HFFc6 (cell line): ENCODE results near the gene CAMKK1. TPM values are rescaled to one million over a fixed set of nuclear protein-coding genes. Genes with fewer than 3 reads are reported as not detected.

Experiments used
- DNase-seq: peaks from one replicate; pipeline ENCODE4 v3.0.0-alpha.2; 2018
- H3K27ac Mint-ChIP-seq: 2 replicates; pipeline ENCODE4 v1.8.0; 2020; ENCODE audit warnings: mild to moderate bottlenecking, mixed read lengths
- H3K27me3 Mint-ChIP-seq: 2 replicates; pipeline ENCODE4 v1.8.0; 2021; ENCODE audit warnings: mild to moderate bottlenecking, moderate library complexity, mixed read lengths; ENCODE audit not compliant: insufficient read depth
- H3K36me3 Mint-ChIP-seq: 2 replicates; pipeline ENCODE4 v1.8.0; 2021; ENCODE audit warnings: low read depth, mixed read lengths
- H3K4me1 Mint-ChIP-seq: 2 replicates; pipeline ENCODE4 v1.8.0; 2020; ENCODE audit warnings: low read depth, mixed read lengths
- H3K4me3 Mint-ChIP-seq: 2 replicates; pipeline ENCODE4 v1.8.0; 2020; ENCODE audit warnings: mild to moderate bottlenecking, moderate library complexity, mixed read lengths
- H3K9me3 Mint-ChIP-seq: 2 replicates; pipeline ENCODE4 v1.8.0; 2020; ENCODE audit warnings: mild to moderate bottlenecking, mixed read lengths
- total RNA-seq, 6 experiments: library from RNA; stranded (reverse); fragmentation: NEBNext Ultra II Directional; extraction: Animal tissue kit (Norgen Biotek cat#: 25700); gene quantifications; 2 replicates in 1 of 6; 3 replicates in 5 of 6; pipeline ENCODE4 v1.2.3, GENCODE V29; 2021
- TF ChIP-seq, protein P1 (sequence below): fragments of 200-600 bp; sonication (generic); IDR thresholded peaks from 2 replicates; pipeline ENCODE4 v1.5.0; 2021; ENCODE audit warnings: antibody characterized with exemption, mild to moderate bottlenecking

Gene CAMKK1
- total RNA-seq, 6 experiments from 2014 or later = 5.4 to 6.9 (median 6.0) TPM

DNA sequence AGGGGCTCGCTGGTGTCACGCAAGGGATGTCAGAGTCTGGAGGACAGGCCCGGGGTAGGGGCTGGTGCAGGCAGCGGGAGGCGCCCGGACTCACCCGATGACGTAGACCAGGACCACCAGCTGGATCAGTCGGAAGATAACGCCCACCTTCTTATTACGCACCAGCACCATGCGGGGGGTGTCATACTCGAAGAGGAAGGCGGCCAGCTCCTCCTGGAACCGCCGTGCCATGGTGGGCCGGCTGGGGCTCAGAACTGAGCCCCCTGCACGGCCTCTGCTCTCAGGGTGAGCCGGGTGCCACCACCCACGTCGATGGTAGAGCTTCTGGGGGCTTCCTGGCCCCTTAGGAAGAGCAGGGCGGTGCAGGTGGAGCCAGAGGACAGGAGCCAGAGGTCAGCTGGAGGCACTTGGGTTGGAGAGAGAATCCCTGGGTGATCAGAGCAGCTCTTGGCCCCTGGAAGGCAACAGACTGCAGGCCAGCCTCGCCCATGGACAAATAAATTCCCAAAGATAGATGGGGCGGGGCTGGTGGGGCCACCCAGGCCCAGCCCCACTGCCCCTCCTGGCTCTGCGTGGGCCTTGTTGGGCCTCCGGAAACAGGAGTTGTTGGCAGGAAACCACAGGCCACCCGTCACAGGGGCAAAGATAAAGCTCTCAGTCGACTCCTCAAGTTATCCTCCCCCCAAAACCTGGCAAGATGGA is 23.3 kb upstream of the CAMKK1 start, which contains the start of gene P2RX1:
Gene P2RX1 (minus strand): TSS at position 471 of the 702 bp plus-strand sequence. CDS start 240 bp downstream, at position 231.
- no peaks in the 10 kb centered on the region for H3K9me3 Mint-ChIP-seq
- no peak within 1 kb of the TSS for H3K27ac Mint-ChIP-seq
- peaks cover 7% of the 10 kb centered on the region for H3K27me3 Mint-ChIP-seq
- no peak within 1 kb of the TSS for H3K4me3 Mint-ChIP-seq
- no peaks in the 10 kb centered on the region for H3K36me3 Mint-ChIP-seq
- TF ChIP-seq, protein P1, sequence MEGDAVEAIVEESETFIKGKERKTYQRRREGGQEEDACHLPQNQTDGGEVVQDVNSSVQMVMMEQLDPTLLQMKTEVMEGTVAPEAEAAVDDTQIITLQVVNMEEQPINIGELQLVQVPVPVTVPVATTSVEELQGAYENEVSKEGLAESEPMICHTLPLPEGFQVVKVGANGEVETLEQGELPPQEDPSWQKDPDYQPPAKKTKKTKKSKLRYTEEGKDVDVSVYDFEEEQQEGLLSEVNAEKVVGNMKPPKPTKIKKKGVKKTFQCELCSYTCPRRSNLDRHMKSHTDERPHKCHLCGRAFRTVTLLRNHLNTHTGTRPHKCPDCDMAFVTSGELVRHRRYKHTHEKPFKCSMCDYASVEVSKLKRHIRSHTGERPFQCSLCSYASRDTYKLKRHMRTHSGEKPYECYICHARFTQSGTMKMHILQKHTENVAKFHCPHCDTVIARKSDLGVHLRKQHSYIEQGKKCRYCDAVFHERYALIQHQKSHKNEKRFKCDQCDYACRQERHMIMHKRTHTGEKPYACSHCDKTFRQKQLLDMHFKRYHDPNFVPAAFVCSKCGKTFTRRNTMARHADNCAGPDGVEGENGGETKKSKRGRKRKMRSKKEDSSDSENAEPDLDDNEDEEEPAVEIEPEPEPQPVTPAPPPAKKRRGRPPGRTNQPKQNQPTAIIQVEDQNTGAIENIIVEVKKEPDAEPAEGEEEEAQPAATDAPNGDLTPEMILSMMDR = no peak
- 0 out of 2 replicates have a peak, but pooled peaks cover 4% of the 10 kb centered on the region for H3K4me1 Mint-ChIP-seq
- no peak for DNase-seq

DNA sequence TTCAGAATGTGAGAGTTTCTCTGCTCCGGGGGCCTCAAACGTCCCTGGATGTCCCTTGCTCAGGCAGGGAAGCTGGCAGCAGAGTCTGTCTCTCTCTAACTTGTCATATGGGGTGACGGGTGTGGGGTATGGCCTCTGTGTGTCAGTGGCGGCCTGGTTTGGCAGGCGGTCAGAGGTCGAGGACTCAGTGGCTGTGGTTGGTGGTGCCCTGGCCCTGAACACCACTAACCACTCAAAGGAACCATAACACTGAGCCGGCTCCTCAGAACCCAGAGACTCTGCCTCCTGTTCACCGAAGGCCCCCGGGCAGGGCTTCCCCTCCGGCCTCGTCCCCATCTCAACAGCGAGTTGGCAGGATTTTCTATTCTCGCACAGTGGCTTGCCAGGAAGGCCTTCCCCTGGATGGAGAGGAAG is 22.7 kb upstream of the CAMKK1 start:
- no peak for DNase-seq
- Mint-ChIP-seq H3K27ac (no peak overlapping the region), H3K4me1 (0 out of 2 replicates have a peak, but pooled peaks cover 4% of the 10 kb centered on the region), H3K9me3 (no peaks in the 10 kb centered on the region), H3K27me3 (peaks cover 3% of the 10 kb centered on the region), H3K4me3 (no peak overlapping the region), H3K36me3 (no peaks in the 10 kb centered on the region)
- TF ChIP-seq, protein P1 = no peak

DNA sequence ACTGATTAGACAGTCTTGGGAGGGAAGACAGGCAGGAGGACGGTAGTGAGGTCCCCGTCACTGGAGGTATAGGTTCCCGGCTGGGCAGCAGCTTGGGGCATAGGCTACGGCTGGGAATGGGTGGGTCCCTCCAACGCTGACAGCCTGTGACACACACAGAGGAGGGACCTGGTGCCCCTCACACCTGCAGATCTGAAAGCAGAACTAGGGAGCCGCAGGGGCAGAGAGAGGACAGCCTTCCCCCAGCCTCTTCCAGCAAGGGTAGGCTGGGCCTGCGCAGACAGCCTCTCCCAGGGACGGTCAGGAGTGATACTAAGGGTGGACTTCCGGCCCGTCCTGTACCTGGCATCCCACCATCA is 21.4 kb upstream of the CAMKK1 start:
- H3K4me1 Mint-ChIP-seq = 0 out of 2 replicates have a peak, but pooled peaks cover 4% of the 10 kb centered on the region
- no peaks in the 10 kb centered on the region for H3K9me3 Mint-ChIP-seq
- no peak for DNase-seq

DNA sequence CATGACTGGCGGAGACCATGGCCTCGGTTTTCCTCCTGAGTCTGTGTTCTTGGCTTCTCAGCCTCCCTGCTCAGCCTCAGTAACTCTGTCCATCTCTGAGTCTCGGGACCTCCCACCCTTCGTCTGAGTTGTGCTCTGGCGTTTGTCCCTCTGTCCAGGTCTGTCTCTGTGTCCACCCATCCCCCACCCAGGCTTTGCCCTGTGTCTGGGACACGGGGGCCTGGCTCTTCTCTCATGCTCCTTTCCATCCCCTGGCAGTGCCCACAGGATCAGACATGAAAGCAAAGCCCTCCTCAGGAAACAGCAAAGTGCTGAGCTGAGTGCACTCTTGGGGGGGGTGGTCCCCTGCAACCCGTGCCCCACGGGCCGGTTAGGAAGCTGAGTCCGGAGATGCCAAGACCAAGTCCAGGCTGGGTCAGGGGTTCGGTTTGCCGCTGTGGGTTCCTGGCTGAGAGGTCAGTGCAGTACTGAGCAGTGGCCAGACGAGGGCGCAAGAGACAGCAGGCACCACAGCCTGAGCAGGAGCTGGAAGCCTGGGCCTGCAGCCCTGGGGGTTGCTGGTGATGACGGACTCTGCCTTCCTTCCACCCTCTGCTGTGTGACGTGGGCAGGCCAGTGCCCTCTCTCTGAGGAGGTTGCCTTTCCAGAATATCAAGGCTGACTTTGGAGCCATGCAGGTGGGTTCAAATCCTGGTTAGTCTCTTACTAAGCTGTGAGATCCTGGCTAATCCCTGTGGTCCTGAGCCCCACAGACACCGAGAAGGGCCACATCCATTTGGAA is 20.9 kb upstream of the CAMKK1 start:
- TF ChIP-seq, protein P1 = peak; percentile 98
- peak; percentile 72 for DNase-seq
- H3K27me3 Mint-ChIP-seq = peaks cover 3% of the 10 kb centered on the region
- 0 out of 2 replicates have a peak, but pooled peaks cover 4% of the 10 kb centered on the region for H3K4me1 Mint-ChIP-seq
- H3K4me3 Mint-ChIP-seq = no peak overlapping the region
- no peak overlapping the region for H3K27ac Mint-ChIP-seq
- H3K9me3 Mint-ChIP-seq = no peaks in the 10 kb centered on the region
- no peaks in the 10 kb centered on the region for H3K36me3 Mint-ChIP-seq

More for the DNA sequence above, 21.4 kb upstream of the CAMKK1 start:
- H3K4me3 Mint-ChIP-seq = no peak overlapping the region
- H3K36me3 Mint-ChIP-seq = no peaks in the 10 kb centered on the region
- TF ChIP-seq, protein P1 = no peak
- H3K27me3 Mint-ChIP-seq = peaks cover 3% of the 10 kb centered on the region
- no peak overlapping the region for H3K27ac Mint-ChIP-seq

DNA sequence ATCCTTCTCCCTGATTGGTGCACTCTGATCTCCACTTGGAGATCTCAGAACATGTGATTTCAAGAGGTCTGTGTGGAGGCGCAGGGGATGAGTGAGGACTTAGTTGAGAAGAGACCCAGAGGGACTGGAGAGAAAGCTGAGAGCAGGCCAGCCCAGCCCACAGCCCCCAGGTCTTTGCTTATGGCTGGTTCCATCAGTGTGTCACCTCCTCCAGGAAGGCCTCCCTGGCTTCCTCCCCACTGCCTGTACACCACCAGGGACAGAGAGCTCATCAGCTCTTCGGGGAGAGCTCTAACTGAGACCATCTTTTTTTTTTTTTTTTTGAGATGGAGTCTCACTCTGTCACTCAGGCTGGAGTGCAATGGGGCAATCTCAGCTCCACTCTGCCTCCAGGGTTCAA is 20.0 kb upstream of the CAMKK1 start:
- TF ChIP-seq, protein P1 = no peak
- Mint-ChIP-seq H3K9me3 (no peaks in the 10 kb centered on the region), H3K4me1 (0 out of 2 replicates have a peak, but pooled peaks cover 4% of the 10 kb centered on the region), H3K4me3 (no peak overlapping the region), H3K36me3 (no peaks in the 10 kb centered on the region), H3K27me3 (peaks cover 5% of the 10 kb centered on the region), H3K27ac (no peak overlapping the region)
- DNase-seq = no peak
